ENCODE results near the gene SERINC3.

DNA sequence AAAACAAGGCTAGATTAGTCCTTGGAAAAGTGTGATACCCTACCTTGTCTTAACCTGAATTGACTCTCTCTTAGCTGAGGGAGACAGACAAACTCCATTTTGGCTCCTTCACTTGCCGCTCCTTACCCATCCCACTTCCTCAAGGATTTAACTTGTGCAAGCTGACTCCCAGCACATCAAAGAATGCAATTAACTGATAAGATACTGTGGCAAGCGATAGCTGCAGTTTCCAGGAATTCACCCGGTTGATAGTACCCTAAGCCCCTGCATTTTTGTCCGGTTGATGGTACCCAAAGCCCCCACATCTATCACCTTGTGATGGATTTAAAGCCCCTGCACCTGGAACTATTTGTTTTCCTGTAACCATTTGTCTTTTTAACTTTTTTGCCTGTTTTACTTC, 1.9 kb upstream of the SERINC3 start:
- TF ChIP-seq, protein P1, sequence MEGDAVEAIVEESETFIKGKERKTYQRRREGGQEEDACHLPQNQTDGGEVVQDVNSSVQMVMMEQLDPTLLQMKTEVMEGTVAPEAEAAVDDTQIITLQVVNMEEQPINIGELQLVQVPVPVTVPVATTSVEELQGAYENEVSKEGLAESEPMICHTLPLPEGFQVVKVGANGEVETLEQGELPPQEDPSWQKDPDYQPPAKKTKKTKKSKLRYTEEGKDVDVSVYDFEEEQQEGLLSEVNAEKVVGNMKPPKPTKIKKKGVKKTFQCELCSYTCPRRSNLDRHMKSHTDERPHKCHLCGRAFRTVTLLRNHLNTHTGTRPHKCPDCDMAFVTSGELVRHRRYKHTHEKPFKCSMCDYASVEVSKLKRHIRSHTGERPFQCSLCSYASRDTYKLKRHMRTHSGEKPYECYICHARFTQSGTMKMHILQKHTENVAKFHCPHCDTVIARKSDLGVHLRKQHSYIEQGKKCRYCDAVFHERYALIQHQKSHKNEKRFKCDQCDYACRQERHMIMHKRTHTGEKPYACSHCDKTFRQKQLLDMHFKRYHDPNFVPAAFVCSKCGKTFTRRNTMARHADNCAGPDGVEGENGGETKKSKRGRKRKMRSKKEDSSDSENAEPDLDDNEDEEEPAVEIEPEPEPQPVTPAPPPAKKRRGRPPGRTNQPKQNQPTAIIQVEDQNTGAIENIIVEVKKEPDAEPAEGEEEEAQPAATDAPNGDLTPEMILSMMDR (IDR thresholded peaks at IDR 0.05): no peak
- TF ChIP-seq EP300 (IDR thresholded peaks at IDR 0.05): no peak
- no peak for TF ChIP-seq POLR2A (IDR thresholded peaks at IDR 0.05)

All from gastroesophageal sphincter (tissue), 3 donors.